K562 (cell line): ENCODE results near the gene DDR1. TPM values are rescaled to one million over a fixed set of nuclear protein-coding genes. Genes with fewer than 3 reads are reported as not detected.
A peak's percentile ranks its signal among the peaks of the same experiment; 100 is the strongest.

ENCODE experiments used
- CAMTA2 ChIP-seq: fragments of 250-450 bp; sonication (Bioruptor Pico); conservative IDR thresholded peaks from 2 replicates; pipeline ENCODE4 v1.5.1; 2022
- CBX8 ChIP-seq: fragments of 200-600 bp; sonication (generic); IDR thresholded peaks from 2 replicates; pipeline ENCODE4 v1.6.1; 2012; ENCODE audit warnings: borderline replicate concordance, mixed run types, low read depth, mild to moderate bottlenecking, moderate library complexity, mixed read lengths, low read length, control low read depth, inconsistent platforms; ENCODE audit not compliant: poor library complexity, severe bottlenecking; ENCODE audit errors: extremely low read depth
- ETV5 ChIP-seq: sonication (generic); formaldehyde crosslinking; IDR thresholded peaks from 2 replicates; pipeline ENCODE4 v1.4.0; 2020; ENCODE audit warnings: low read depth, mild to moderate bottlenecking, missing genetic modification reagents
- EZH2 ChIP-seq: IDR thresholded peaks from 2 replicates; pipeline ENCODE4 v1.6.1; 2012; ENCODE audit warnings: low read depth, mild to moderate bottlenecking, inconsistent platforms, low read length, borderline replicate concordance
- FOXK1 ChIP-seq: sonication (generic); formaldehyde crosslinking; IDR thresholded peaks from 2 replicates; pipeline ENCODE4 v1.8.0; 2022; ENCODE audit warnings: missing genetic modification reagents, mild to moderate bottlenecking, borderline replicate concordance
- KLF6 ChIP-seq: fragments of 250-450 bp; sonication (Bioruptor Pico); IDR thresholded peaks from 2 replicates; pipeline ENCODE4 v1.4.0; 2020; ENCODE audit warnings: mild to moderate bottlenecking, moderate library complexity, borderline replicate concordance
- LARP7 ChIP-seq: fragments of 450-650 bp; IDR thresholded peaks from 2 replicates; pipeline ENCODE4 v1.6.1; 2016
- MNT ChIP-seq, 2 experiments: fragments of 450-650 bp; conservative IDR thresholded peaks; 2 replicates each; pipeline ENCODE4 v1.6.1; 2017; ENCODE audit warnings: mild to moderate bottlenecking in 2 of 2, moderate library complexity in 2 of 2
- NEUROD1 ChIP-seq: fragments of 150-350 bp; IDR thresholded peaks from 2 replicates; pipeline ENCODE4 v1.6.1; 2014; ENCODE audit warnings: borderline replicate concordance, low read length, low read depth; ENCODE audit not compliant: partially characterized antibody
- NR2C1 ChIP-seq, 2 experiments: fragments of 450-650 bp; IDR thresholded peaks; 2 replicates each; pipeline ENCODE4 v1.6.1; 2017; ENCODE audit warnings: mild to moderate bottlenecking in 2 of 2, antibody characterized with exemption in 1 of 2, inconsistent platforms in 1 of 2, missing compliant biosample characterization in 1 of 2, missing genetic modification characterization in 1 of 2
- PHF8 ChIP-seq: fragments of 200-600 bp; sonication (generic); IDR thresholded peaks from 2 replicates; pipeline ENCODE4 v1.6.1; 2012; ENCODE audit warnings: mixed run types, mild to moderate bottlenecking, inconsistent platforms, low read length, moderate library complexity, borderline replicate concordance
- PRMT5 ChIP-seq: sonication (generic); formaldehyde crosslinking; IDR thresholded peaks from 2 replicates; pipeline ENCODE4 v1.5.0; 2020; ENCODE audit warnings: missing genetic modification reagents
- RBM22 ChIP-seq: fragments of 200-400 bp; formaldehyde crosslinking; IDR thresholded peaks from 2 replicates; pipeline ENCODE4 v1.6.1; 2018; ENCODE audit warnings: low read length, low read depth; ENCODE audit not compliant: poor library complexity, severe bottlenecking
- SRSF3 ChIP-seq: fragments of 200-400 bp; formaldehyde crosslinking; IDR thresholded peaks from 2 replicates; pipeline ENCODE4 v1.6.1; 2016; ENCODE audit warnings: mild to moderate bottlenecking, low read length, moderate library complexity; ENCODE audit not compliant: insufficient read depth
- TAF9B ChIP-seq: fragments of 450-650 bp; IDR thresholded peaks from 2 replicates; pipeline ENCODE4 v1.6.1; 2018; ENCODE audit warnings: mild to moderate bottlenecking; ENCODE audit not compliant: partially characterized antibody
- TAL1 ChIP-seq: fragments of 450-650 bp; IDR thresholded peaks from 2 replicates; pipeline ENCODE4 v1.6.1; 2016; ENCODE audit warnings: mild to moderate bottlenecking
- ZC3H8 ChIP-seq: fragments of 450-650 bp; IDR thresholded peaks from 2 replicates; pipeline ENCODE4 v1.6.1; 2017
- ZNF133 ChIP-seq: fragments of 250-450 bp; sonication (Bioruptor Pico); IDR thresholded peaks from 2 replicates; pipeline ENCODE4 v1.4.0; 2020; ENCODE audit warnings: mild to moderate bottlenecking
- ZNF23 ChIP-seq: fragments of 250-450 bp; sonication (Bioruptor Pico); IDR thresholded peaks from 2 replicates; pipeline ENCODE4 v1.4.0; 2020; ENCODE audit warnings: mild to moderate bottlenecking
- ZNF316 ChIP-seq: fragments of 450-650 bp; IDR thresholded peaks from 2 replicates; pipeline ENCODE4 v1.6.1; 2016
- ZNF41 ChIP-seq: fragments of 250-450 bp; sonication (Bioruptor Pico); conservative IDR thresholded peaks from 2 replicates; pipeline ENCODE4 v1.4.0; 2020; ENCODE audit warnings: mild to moderate bottlenecking
- ZNF655 ChIP-seq: fragments of 250-450 bp; sonication (Bioruptor Pico); IDR thresholded peaks from 2 replicates; pipeline ENCODE4 v1.5.0; 2021
- ZNF778 ChIP-seq: fragments of 450-650 bp; formaldehyde crosslinking; IDR thresholded peaks from 2 replicates; pipeline ENCODE4 v1.4.0; 2020; ENCODE audit warnings: mild to moderate bottlenecking, moderate library complexity
- polyA plus RNA-seq, 8 experiments: library from polyadenylated mRNA; depleted of rRNA in 4 of 8; stranded (reverse) in 5 of 8; unstranded in 3 of 8; fragments of >200 nt; fragmentation: Nextera tagmentation in 2 of 8; fragmentation: Illumina TruSeq in 1 of 8; extraction: Ambion mirVana in 2 of 8; extraction: Trizol in 1 of 8; gene quantifications; 2 replicates each; pipeline versions ENCODE4 v1.2.1 to v1.2.3, GENCODE V29; 2011 to 2014; ENCODE audit warnings: inconsistent platforms in 1 of 8, missing spikeins in 1 of 8
- total RNA-seq, 7 experiments: library from RNA; depleted of rRNA in 6 of 7; stranded (reverse); fragments of >200 nt in 6 of 7; fragmentation: Illumina TruSeq in 2 of 7; extraction: Trizol in 2 of 7; gene quantifications; 2 replicates each; pipeline versions ENCODE4 v1.2.1 to v1.2.3, GENCODE V29; 2011 to 2021; ENCODE audit warnings: low replicate concordance in 1 of 7
- TF ChIP-seq, protein P1 (sequence below): fragments of 450-650 bp; IDR thresholded peaks from 2 replicates; pipeline ENCODE4 v1.7.1; 2018; ENCODE audit warnings: mild to moderate bottlenecking, low read depth; ENCODE audit not compliant: partially characterized antibody

Gene DDR1
- total and polyA plus RNA-seq, 9 of the 15 experiments (the other 6 are each of a cell fraction or from before 2014, with no cell fraction given) = 1.4 to 44.6 (median 12.2) TPM

- TF ChIP-seq MNT (conservative IDR thresholded peaks at IDR 0.05) (peak; percentile 75 to 89), ETV5 (peak; percentile 86), ZNF778 (CRISPR knock-in tag) (no peak), SRSF3 (no peak), TAF9B (no peak), ZC3H8 (no peak), FOXK1 (CRISPR knock-in tag) (no peak), PHF8 (peak; percentile 92), ZNF23 (CRISPR knock-in tag) (peak; percentile 53; the same call in 1 of the 2 replicates), KLF6 (CRISPR knock-in tag) (peak; percentile 23; the same call in 1 of the 2 replicates), TAL1 (no peak), ZNF316 (no peak), RBM22 (peak; percentile 22), ZNF655 (CRISPR knock-in tag) (peak; percentile 86; the same call in 1 of the 2 replicates), CBX8 (no peak), ZNF41 (peak; percentile 72), PRMT5 (CRISPR knock-in tag) (no peak), EZH2 (no peak), ZNF133 (CRISPR knock-in tag) (no peak), NEUROD1 (peak; percentile 67), NR2C1 (IDR thresholded peaks at IDR 0.05) (no peak), NR2C1 (tag; IDR thresholded peaks at IDR 0.05) (no peak), CAMTA2 (CRISPR knock-in tag) (peak; percentile 95), LARP7 (no peak)
- TF ChIP-seq, protein P1, sequence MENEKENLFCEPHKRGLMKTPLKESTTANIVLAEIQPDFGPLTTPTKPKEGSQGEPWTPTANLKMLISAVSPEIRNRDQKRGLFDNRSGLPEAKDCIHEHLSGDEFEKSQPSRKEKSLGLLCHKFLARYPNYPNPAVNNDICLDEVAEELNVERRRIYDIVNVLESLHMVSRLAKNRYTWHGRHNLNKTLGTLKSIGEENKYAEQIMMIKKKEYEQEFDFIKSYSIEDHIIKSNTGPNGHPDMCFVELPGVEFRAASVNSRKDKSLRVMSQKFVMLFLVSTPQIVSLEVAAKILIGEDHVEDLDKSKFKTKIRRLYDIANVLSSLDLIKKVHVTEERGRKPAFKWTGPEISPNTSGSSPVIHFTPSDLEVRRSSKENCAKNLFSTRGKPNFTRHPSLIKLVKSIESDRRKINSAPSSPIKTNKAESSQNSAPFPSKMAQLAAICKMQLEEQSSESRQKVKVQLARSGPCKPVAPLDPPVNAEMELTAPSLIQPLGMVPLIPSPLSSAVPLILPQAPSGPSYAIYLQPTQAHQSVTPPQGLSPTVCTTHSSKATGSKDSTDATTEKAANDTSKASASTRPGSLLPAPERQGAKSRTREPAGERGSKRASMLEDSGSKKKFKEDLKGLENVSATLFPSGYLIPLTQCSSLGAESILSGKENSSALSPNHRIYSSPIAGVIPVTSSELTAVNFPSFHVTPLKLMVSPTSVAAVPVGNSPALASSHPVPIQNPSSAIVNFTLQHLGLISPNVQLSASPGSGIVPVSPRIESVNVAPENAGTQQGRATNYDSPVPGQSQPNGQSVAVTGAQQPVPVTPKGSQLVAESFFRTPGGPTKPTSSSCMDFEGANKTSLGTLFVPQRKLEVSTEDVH = no peak
These were observed 29.9 kb downstream of the DDR1 start, which contains the start of gene VARS2 (continued) for GRCh38 chr6:30914076-30914853.
